GM21526 (cell line): ENCODE data around the gene EVA1A.

Experiments used
- ATAC-seq: cut with Tn5 transposase; IDR thresholded peaks from one replicate; pipeline ENCODE4 v1.9.1; 2021; ENCODE audit warnings: moderate library complexity; ENCODE audit not compliant: unreplicated experiment, low FRiP score

EVA1A gene

DNA sequence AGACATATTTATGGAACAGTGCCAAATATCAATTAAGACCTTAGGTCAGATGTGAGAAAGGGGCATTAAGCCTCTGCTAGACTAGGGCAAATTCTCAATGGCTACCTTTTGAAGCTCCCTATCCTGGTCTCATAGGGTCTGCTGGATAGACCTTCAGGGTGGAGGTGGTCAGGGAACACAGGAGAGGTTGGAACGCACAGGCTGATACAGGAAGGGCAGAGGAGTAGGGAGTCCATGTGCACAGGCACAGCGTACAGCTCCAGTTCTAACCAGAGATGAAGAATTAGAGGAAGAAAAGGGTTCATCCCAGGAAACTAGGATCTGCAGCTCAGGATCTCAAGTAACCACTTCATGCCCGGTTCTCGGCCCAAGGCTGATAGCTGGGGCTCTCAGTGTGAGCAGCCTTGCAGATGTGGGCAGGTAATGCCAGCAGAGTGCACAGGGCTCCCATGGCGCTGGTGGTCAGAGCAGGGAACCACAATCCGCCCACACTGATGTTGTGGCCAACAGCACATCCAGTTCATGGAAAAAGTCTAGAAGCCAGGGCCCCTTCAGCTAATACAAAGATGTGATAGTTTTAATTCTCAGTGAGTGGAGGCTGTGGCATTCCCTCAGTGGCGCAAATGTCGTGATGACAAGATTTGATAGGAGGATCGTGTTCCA, 3.4 kb upstream of the EVA1A start:
- no peak for ATAC-seq

DNA sequence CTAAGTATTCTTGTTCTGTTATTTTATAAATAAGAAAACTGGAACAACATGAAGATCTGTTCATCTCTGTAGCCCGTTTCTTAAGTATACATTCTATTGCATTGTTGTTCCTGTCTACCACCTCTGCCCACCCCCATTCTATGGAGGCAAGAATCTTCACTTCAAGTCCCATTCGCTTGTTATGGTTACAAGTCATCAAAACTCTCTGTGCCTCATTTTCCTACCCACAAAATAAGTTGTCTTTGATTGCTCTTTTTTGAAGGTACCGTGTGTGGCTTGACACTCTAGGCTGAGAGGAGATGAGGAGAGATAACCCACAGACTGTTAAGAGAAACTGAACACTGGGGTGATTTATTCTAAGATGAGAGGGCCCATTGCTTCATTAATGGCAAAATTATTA, 2.9 kb upstream of the EVA1A start:
- no peak for ATAC-seq

DNA sequence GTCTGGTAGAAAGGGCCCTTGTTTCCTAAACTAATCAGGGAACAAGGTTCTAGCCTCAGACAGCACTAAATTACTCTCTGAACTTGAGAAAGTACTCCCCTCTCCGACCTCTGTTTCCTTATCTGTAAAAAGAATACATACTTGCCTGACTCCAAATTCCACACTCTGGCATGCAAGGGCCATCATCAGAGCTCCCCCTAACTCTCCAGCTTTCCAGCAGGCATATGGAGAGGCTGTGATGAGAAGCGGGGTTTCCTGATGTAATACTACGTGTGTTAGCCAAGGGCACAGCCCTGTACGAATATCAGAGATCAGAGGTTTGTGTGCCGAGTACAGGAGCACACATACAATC, 1.8 kb upstream of the EVA1A start:
- no peak for ATAC-seq

DNA sequence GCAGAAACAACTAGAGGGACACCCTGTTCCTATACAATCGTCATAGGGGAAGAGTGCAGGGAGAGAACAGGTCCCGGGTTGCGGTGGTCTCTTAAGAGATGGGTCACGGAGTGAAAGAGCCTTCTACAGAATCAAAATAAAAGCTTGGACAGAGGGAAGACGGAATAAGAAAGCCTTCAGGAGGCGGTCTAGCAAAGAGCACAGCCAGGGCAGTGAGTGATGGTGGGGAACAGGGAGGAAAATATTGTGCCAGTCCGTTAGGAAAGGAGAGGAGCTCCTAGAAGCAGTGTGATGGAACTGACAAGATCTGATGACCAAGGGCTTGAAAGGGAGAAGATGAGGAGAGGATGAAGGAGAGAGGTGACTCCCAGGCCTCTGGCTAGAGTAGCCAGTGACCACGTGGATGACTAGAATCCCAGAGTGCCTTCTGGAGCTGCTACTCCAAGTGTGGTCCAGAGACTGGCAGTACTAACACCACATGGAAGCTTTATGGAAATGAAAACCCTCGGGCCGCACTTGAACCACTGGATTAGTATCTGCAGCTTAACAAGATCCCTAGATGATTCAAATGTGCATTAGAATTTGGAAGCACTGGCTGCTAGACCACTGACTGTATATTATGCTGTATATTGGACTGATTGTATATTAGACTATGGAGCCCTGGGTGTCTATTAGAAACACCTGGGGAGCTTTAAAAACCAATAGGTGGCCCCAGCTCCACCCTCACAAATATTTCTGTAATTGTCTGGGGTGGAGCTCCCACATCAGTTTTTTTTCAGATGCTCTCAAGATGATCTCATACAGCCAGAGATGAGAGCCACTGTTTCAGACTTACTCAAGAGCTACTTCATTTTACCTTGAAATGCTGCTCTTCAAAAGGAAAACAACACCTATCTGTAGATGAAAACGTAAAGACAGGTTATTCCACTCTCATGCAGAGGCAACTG, 1.1 kb upstream of the EVA1A start:
- ATAC-seq = no peak

DNA sequence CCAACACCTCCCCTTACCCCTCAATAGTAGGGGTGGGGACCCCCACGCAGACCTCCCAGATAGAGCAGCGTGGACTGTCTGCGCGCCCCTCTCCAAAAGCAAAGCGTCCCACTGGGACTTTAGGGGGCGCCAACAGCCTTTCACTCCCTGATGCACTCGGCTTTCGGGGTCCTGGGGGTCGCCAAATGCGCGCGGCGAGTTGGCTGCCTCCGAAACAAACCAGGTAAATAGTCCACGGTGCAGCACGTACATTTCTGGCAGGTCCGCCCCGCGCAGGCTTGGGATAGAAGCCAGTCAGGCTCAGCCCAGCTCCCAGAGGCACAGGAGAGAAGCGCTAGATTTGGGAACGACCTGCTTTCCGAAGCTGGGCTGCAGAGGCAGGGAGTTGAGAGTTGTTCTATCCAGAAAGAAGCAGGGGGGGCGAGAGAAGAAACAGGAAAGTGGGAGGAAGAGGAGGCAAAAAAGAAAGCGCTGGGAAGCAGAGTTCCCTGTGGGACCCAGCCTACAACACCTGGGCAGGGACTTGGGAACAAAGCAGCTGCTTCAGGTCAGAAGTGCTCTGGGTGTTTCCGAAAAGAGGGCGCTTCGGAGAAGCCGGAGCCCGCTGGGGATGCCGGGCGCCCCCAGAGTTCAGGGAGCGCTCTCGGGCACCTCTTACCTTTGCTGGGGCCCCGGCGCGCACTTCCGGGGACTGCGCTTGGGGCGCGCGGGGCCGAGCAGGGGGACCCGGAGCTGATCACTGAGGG, 544 bp downstream of the EVA1A start:
- no peak for ATAC-seq

DNA sequence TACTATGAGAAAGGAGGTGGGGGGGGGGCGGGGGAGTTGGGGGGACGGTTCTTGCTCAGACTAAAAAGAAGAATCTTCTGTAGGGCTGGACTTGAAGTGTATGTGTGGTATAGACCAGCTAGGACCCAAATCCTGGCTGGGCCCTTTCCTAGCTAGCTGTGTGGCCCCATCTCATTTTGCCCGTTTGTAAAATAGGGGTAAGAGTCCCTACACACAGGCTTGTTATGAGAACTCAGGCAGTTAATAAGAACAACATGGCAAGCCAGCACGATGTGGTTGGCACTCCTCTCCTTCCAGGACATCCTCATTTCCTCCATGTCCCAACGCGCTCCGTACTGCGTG, 1.1 kb downstream of the EVA1A start:
- no peak for ATAC-seq

DNA sequence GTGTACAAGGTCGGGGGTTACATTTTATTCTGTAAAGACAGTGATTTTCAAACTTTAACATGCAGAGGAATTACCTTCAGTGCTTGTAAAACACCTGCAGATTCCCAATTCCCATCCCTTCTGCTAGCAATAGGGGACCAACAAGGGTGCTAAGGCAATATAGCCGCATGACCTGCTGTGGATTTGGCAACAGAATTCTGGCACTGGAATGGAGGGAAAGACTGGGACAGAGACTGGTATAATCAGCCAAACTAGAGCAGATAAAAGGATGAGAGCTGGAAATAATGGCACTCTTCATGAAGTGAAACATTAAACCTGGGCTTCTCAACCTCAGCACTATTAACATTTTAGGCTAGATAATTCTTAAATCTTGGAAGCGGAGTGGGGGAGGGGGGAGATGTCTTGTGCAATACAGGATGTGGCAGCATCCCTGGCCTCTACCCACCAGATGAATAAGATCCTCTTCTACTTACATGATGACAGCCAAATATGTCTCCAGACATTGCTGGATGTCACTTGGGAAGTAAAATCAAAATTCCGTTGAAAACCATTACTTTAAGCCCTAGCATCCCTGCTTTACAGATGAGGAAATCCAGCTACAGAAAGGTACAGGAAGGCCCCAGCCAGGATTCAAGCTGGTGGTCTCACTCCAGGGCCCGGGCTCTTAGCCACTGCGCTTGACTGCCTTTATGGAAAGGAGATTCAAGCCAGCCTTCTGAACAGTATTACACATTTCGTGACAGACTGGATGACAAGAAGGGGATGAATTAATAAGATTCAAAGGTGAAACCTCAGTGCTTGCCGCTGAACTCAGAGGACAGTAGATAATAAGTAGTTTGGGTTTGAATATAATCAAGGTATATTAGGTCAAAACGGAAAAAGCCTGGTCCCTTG, 1.7 kb downstream of the EVA1A start:
- ATAC-seq = no peak

DNA sequence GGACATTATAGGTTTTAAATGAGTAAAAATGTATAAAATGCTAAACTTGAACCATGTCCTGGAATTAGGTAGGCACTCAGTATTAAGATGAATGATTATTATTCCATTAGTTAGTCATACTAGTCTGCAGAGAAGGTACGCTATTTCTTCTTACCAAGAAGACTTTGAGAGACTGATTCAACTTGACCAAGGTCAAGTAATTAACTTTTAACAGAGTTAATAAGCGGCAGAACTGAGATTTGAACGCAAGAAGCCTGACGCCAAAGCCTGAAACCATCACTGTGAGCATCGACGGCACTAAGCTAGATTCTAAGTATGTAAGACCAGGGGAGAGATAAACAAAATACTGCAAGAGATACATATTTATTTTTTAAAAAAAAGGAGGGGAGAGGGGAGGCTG, 2.6 kb downstream of the EVA1A start:
- no peak for ATAC-seq

DNA sequence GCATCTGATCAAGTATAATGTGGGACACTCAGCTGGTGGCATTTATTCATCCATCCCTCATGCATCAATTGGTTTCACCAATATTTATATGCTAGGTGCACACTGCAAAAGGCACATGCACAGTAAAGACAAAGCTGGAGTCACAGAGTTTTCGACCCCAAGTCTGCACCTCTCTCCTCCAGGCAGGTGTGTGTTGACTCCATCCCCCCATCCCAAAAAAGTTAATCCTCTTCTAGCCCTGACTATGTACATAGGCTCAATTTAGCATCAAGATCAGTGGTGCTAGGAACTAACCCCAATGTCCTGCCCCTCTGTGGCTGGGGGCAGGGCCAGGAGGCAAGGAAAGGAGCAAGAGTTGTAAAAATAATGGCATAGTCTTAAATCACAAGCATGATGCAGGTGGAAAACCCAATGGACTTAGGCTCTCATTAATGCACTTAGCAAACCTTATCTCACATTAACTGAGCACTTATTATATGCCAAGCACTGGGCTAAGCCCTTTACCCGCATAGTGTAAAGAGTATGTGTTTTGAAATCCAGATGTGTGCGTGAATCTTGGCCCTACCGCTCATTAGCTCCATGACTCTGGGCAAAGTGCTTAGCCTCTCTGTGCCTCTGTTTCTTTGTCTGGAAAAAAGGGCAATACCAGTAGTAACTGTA, 3.1 kb downstream of the EVA1A start:
- no peak for ATAC-seq

DNA sequence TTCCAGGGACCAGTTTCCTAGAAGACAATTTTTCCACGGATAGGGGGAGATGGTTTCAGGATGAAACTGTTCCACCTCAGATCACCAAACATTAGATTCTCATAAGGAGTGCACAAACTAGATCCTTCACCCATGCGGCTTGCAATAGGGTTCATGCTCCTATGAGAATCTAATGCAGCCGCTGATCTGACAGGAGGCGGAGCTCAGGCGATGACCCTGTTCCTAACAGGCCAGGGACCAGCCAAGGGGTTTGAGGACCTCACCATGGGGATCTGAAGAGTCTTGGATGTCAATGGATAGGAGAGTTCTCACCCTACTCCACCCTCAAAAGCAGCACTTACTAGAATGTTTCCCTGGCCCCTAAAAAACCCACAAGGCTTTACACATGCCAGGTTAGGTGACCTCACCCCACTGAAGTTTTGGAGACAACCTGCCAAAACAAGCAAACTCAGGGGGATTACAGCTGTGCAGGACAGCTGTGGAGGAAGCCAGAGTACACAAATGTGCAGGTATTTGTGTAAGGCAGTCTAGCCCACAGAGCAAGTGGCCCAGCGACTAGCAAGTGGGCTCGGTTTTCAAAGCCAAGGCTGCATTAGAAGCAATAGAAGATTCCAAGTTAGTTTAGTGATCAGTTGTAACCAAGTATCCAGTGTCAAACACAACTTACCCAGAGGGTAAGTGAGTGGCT, 3.9 kb downstream of the EVA1A start:
- ATAC-seq = no peak

DNA sequence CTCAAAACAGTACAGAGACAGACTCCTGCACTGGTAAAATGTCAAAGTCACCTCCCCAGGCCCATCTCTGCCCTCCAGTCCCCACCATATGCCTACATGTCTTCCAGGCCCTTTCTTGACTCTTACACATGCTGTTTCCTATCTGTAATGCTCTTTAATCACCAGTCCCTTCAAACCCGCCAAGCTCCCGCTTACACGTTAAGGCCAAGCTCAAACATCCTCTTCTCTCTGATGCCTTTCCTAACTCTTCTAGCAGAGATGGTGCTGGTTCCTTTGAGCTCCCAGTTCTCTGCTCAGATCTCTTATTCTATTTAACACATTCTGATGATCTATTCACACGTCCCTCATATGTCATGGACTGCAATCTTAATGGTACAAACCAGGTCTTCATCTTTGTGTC, 5.0 kb downstream of the EVA1A start:
- no peak for ATAC-seq

DNA sequence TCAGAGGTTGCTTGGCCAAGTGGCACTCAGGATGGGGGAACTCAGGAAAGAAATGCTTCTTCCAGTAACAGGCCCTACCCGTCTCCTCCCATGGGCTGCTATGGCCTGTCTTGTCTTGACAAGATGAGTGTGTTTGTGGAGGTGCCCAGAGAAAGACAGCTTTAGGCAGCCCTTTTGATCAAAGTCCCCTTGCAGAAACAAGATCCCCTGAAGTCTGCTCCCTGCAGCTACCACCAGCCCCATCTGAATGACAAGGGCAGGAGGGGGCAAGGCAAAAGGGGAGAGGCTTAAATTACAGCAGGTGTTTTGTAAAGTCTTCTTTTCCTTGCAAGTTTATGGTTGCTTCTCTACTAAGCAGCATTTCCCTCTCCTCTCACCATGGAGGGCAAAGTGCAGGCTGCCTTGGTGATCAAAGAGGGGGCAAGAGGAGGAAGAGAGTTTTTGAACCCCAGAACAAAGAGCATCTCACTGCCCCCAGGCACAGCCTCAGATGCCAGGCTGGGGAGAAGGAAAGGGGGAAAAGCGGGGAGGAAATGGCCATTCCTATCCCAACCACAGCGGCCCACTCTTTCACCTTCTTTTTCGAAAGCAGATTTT, 6.7 kb downstream of the EVA1A start:
- ATAC-seq = no peak

DNA sequence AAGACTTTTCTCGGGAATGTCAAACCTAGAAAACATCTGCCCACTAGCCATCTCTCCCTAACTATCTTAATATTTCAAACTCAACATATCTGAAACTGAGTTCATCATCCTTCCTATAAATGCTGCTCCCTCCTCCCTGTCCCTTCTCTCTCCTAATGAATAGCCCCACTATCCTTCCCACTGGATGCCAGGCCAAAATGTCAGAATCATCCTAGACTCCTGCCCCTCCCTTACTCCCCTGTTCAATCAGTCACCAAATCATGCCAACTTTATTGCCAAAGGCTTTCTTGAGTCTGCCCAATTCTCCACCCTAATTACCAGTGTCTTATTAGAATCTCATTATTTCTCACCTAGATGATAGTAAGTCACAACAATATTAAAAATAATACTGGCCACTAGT, 8.5 kb downstream of the EVA1A start:
- ATAC-seq = no peak

DNA sequence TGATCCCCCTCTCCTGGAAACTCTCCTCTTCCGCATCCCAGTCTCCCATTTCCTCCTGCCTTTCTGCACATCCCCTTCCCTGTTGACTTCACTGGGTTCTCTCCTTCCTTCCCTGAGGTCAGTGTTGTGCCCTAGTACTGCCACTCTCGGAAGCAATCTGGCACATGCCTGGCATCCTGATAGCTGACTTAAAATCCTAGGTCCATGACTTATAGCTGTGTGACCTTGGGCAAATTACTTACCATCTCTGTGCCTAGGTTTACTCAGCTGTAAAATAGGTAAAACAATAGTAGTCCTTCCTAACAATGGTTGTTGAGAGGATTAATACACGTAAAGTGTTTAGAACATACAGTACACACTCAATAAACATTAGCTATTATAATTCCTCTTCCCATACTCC, 9.3 kb downstream of the EVA1A start:
- ATAC-seq = no peak

DNA sequence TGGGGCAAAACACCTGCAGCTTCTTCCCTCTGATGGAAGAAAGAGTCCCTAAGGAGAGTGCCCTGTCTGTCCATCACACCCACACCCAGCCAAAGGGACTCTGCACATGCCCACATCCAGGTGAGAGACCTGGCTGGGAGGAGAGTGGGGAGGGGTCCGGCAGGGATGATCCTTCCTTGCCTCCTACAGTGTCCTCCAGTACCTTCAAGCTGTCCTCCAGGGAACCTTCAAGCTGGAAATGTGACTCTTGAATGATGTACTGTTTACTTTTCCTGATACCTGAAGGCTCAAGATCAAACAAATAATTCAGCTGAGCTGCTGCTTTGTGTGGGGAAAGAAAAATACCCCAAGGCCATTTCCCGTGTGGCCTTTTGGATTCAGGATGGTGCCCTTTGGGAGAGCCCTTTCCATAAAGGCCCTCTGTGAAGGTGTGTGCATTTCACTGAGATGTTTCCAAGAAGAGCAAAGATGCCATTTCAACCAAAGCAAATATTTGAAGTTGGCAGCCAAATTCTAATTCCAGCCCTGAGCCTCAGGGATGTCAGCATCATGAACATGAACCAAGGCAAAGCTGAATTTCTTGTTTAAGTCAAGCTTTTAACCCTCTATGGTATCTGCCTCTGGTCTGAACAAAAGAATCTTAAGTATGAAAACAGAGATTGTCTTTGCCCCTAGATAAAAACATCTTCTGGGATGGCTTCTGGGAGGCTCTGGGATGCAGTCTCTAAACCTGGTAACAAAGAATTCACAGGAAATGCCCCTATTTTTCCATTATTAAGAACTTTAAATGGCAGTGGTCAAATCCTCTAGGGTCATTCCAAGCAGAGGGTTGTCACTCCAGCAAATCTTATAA, 11.1 kb downstream of the EVA1A start:
- no peak for ATAC-seq

DNA sequence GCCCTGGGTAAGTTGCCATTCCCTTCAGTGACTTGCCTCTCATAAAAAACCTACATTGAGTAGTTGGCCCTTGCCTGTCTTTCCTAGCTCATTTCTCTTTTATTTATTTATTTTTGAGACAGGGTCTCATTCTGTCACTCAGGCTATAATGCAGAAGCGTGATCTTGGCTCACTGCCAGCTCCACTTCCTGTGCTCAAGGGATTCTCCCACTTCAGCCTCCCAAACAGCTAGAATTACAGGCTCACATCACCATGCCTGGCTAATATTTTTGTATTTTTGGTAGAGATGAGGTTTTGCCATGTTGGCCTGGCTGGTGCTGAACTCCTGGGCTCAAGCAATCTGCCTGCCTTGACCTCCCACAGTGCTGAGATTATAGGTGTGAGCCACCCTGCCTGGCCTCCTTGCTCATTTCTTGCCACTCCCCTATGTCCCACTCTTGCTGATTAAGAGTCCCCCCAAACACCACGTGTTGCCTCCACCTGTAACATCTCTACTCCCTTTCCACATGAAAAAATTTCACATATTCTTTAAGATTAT, 12.6 kb downstream of the EVA1A start:
- no peak for ATAC-seq

DNA sequence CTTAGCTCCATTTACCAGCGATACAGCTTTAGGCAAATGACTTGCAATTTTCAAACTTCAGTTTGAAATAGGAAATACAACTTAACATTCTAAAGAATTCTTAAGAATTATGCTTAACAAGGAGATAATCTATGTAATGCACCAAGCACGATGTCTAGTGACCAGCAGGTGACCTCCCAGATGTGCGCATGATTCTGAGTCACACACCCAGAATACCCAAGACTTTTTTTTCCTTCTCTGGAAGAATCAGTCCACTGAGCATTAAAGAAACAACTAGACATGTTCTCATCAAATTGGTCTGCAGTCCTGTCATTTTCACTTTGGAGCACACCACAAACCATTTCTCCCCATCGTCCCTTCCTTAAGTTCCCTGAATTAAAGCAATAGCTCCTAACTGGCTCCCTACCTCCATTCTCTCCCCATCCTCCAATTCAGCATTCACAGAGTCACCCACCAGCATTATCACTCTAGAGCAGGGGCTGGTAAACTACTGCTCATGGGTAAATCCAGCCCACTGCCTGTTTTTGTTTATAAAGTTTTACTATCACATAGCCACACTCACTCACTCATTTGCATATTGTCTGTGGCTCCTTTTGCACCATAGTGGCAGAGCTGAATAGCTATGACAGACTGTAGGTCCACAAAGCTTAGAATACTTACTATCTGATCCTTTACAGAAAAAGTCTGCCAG, 13.2 kb downstream of the EVA1A start:
- no peak for ATAC-seq
